Measurements from ENCODE around the gene INSIG2.

The INSIG2 gene

GRCh38 chr2:118130385-118130784, 42.1 kb downstream of the INSIG2 start:
- no peak for DNase-seq (ENCODE audit: low read depth in 3 of 3)

GRCh38 chr2:118131771-118132170, 43.5 kb downstream of the INSIG2 start:
- no peak for DNase-seq (ENCODE audit: low read depth in 3 of 3)

- DNase-seq (ENCODE audit: low read depth in 3 of 3): no peak
Measured at GRCh38 chr2:118133916-118134315, 45.6 kb downstream of the INSIG2 start.

- no peak for DNase-seq (ENCODE audit: low read depth in 3 of 3)
Measured at GRCh38 chr2:118134650-118135049, 46.4 kb downstream of the INSIG2 start.

- no peak for DNase-seq (ENCODE audit: low read depth in 3 of 3)
Measured at GRCh38 chr2:118145207-118145606, 56.9 kb downstream of the INSIG2 start.

GRCh38 chr2:118145806-118146205, 57.5 kb downstream of the INSIG2 start:
- DNase-seq (ENCODE audit: low read depth in 3 of 3): no peak

GRCh38 chr2:118146315-118147283, 58.3 kb downstream of the INSIG2 start:
- no peak for DNase-seq (ENCODE audit: low read depth in 3 of 3)

GRCh38 chr2:118148133-118148532, 59.9 kb downstream of the INSIG2 start:
- no peak for DNase-seq (ENCODE audit: low read depth in 3 of 3)

GRCh38 chr2:118148809-118149208, 60.5 kb downstream of the INSIG2 start:
- no peak for DNase-seq (ENCODE audit: low read depth in 3 of 3)

GRCh38 chr2:118150294-118150693, 62.0 kb downstream of the INSIG2 start:
- no peak for DNase-seq (ENCODE audit: low read depth in 3 of 3)

- no peak for DNase-seq (ENCODE audit: low read depth in 3 of 3)
Measured at GRCh38 chr2:118151831-118152230, 63.6 kb downstream of the INSIG2 start.

GRCh38 chr2:118153433-118153832, 65.2 kb downstream of the INSIG2 start:
- DNase-seq (ENCODE audit: low read depth in 3 of 3): no peak

GRCh38 chr2:118154176-118154575, 65.9 kb downstream of the INSIG2 start:
- no peak for DNase-seq (ENCODE audit: low read depth in 3 of 3)

Data from stimulated activated CD4-positive, alpha-beta T cell treated with anti-CD3 and anti-CD28 coated beads, TNF-alpha, amount 100 ng/mL, for 4 hours (primary cell).